Muscle of back (tissue), 11 donors: ENCODE measurements around the gene CORO2B. TPM values are rescaled to one million over a fixed set of nuclear protein-coding genes. Genes with fewer than 3 reads are reported as not detected.
"Not testable (repeated sequence)": the region's sequence is repeated elsewhere in the genome, so short reads cannot be mapped to it uniquely, and the experiment has no call there.

Experiments
- DNase-seq, 3 donors: peaks; one replicate each; pipeline versions ENCODE4 v3.0.0 to v3.0.0-alpha.2; 2013
- polyA plus RNA-seq, 10 donors: library from polyadenylated mRNA; unstranded; fragments of 120-200 nt; gene quantifications; one replicate each; pipeline ENCODE4 v1.2.1, GENCODE V29; 2013; ENCODE audit not compliant: insufficient read length in 10 of 10

Gene CORO2B
- polyA plus RNA-seq, 10 donors: 4.9 to 7.5 (median 6.0) TPM

GRCh38 chr15:68725736-68726135 is 146.9 kb downstream of the CORO2B start:
- peak; percentile 38 to 89 (median 67) for DNase-seq

- DNase-seq: peak in 1 of 3 donors; percentile 40
Measured at GRCh38 chr15:68726246-68726645, 147.5 kb downstream of the CORO2B start.

DNA sequence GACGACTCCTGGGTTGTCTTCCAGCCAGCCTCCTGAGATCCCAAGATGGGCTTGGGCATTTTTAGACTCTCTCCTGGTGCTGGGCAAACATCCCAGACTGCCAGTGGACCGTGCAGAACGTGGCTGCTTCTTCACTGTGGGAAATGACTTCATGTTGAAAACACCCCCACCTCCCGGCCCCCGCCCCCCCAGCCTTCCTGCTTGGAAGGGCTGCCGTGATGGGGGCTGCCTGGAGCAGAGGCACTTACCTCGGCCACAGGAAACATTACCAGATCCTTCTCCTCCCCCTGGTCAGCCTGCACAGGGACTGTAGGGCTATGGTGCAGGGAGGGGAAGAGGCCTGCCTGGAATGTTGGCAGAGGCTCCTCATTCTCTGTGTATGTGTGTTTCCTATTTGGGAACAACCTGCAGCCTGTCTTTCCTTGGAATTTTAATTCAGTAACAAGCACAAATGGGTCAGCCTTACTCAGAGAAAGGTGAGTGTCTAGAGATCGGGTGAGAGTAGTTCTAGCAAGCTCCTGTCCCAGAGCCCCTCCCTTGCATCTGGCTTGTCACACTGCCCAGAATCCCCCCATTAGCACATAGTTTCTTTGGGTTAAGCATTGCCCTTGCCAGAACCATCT is 151.1 kb downstream of the CORO2B start:
- DNase-seq: peak; percentile 9 to 71 (median 40)

GRCh38 chr15:68730471-68730919 is 151.7 kb downstream of the CORO2B start:
- DNase-seq: peak; percentile 34 to 84 (median 55)

- DNase-seq: peak; percentile 5 to 74 (median 48)
Measured at GRCh38 chr15:68730976-68731897, 152.4 kb downstream of the CORO2B start.

GRCh38 chr15:68732451-68732850 is 153.7 kb downstream of the CORO2B start:
- no peak for DNase-seq

GRCh38 chr15:68733666-68734065 is 154.9 kb downstream of the CORO2B start:
- DNase-seq: no peak

DNA sequence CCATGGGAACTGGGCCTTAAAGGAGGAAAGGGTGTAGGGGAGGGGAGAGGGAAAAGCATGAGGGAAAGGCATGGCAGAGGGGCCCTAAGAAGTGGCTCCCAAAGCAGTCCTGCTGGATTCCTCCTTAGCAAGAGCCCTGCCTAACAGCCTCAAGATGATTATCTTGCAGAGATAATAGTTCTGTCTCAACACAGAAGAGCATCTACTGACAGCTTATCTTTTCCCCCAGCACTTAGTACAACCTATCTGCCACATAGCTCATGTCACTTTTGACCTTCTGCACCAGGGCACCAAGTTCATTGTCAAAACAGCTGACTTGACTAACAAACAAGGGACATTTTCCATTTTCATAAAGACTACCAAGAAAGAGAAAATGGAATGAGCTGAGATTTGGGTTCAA is 155.6 kb downstream of the CORO2B start:
- DNase-seq: no peak

- DNase-seq: no peak
Measured at GRCh38 chr15:68734881-68735280, 156.1 kb downstream of the CORO2B start.

- DNase-seq: no peak
Measured at GRCh38 chr15:68735610-68736009, 156.8 kb downstream of the CORO2B start.

DNA sequence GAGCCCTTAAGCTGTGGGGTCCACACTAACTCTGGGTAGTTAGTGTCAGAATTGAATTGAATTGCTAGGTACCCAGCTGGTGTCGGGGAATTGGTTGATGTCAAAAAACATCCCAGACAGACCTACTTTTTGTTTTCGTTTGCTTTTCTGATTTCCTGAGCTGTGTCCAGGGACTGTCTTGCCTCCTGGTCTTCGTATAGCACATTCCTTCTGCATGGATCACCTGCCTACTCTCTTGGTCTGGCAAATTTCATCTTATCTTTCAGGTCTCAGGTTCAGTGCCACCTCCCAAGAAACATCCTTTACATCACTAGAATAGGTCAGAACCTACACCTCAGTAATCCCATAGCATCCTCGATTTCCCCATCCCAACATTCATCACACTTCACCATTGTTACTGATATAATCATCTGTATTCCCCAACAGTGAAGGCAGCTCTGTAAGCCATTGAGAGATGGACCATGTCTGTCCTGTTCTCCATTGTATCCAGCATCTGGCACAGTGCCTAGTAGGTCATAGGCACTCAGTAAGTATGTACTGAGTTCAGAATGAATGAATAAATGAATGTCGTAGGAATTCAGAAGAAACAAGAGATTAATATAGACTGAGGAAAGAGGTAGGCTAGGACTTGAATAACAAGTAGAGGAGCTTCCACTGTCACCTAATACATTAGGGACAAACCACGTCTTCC is 160.7 kb downstream of the CORO2B start:
- DNase-seq: no peak

DNA sequence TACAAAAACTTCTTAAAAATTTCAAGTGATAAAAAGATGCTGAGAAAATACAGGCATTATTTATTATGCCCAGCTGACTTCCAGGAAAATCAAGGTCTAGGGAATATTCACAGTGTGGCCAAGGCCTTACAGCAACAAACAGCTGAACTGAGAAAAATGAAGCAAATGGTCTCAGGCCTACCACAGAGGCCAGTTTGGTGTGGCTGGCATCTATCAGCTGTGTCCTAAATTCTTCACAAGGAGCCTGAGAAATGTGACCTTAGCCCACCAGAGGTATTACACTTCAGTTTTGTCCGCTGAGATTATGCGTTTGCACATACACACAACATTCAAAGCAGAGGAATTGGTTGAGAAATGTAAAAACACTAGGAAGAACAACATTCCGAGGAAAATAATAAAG is 164.5 kb downstream of the CORO2B start:
- no peak for DNase-seq

DNA sequence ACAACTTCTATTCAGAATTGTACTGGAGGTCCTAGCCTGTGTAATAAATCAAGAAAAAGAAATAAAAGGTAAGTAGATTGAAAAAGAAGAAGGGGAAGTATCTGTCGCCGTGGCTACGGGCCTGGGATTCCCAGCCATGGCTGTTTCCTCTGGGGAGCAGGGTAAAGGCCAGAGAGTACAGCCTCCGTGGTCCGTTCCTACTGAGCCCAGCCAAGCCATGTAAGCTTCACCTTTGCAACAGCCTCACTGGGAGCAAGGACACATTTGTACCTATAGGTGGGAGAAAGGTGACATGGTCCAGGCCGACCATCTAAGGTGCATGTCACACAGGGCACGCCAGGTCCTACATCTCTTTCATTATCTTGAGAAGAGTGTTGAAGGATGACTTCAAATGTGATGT is 170.6 kb downstream of the CORO2B start:
- no peak for DNase-seq

GRCh38 chr15:68749793-68750192 is 171.0 kb downstream of the CORO2B start:
- DNase-seq: peak; percentile 43 to 82 (median 47)

DNA sequence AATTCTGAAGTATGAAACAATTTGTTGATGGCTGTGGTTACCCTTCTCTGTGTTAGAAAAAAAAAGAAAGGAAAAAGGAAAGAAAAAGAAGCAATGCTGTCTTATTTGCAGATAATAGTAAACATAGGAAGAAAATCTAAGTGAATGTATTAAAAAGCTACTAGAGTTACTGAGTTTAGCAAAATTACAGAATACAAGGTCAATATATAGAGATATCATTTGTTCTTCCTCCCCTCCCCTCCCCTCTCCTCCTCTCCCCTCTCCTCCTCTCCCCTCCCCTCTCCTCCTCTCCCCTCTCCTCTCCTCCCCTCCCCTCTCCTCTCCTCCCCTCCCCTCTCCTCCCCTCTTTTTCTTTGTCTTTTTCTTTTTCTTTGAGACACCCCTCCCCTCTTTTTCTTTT is 172.8 kb downstream of the CORO2B start:
- DNase-seq: no peak

- DNase-seq: no peak
Measured at GRCh38 chr15:68755731-68756130, 176.9 kb downstream of the CORO2B start.

- DNase-seq: not testable (repeated sequence)
Measured at GRCh38 chr15:68759982-68760579, 181.3 kb downstream of the CORO2B start.

DNA sequence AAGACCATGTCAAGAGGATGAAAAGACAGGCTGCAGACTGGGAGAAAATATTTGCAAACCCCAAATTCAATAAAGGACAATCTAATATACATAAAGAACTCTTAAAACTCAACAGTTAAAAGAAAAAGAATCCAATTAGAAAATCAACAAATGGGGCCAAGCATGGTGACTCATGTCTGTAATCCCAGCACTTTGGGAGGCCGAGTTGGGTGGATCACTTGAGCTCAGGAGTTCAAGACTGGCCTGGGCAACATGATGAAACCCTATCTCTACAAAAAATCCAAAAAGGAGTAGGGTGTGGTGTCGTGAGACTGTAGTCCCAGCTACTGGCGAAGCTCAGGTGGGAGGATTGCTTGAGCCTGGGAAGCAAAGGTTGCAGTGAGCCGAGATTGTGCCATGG is 184.3 kb downstream of the CORO2B start:
- no peak for DNase-seq

- DNase-seq: no peak
Measured at GRCh38 chr15:68764090-68764489, 185.3 kb downstream of the CORO2B start.

GRCh38 chr15:68765602-68766368 is 187.0 kb downstream of the CORO2B start:
- peak in 1 of 3 donors; percentile 52 for DNase-seq

GRCh38 chr15:68767833-68768232 is 189.0 kb downstream of the CORO2B start:
- DNase-seq: no peak
